Caco-2 (cell line): ENCODE data around the gene MSX1. TPM values are rescaled to one million over a fixed set of nuclear protein-coding genes. Genes with fewer than 3 reads are reported as not detected.

Experiments
- BruUV-seq: library from RNA; stranded (reverse); fragments of 400-500 nt; replicated peaks from 2 replicates; lab custom pipeline; 2021; lab: Mats Ljungman, UMichigan
- CTCF ChIA-PET: fragments of 300-600 bp; sonication (Branson Sonifier 250); formaldehyde crosslinking; loops from one replicate; lab custom pipeline; 2022; ENCODE audit warnings: antibody characterized with exemption; lab: Charles Lee
- POLR2A ChIA-PET: fragments of 300-600 bp; sonication (Branson Sonifier 250); formaldehyde crosslinking; loops from one replicate; lab custom pipeline; 2022; ENCODE audit warnings: antibody characterized with exemption; lab: Charles Lee
- DNase-seq, 2 experiments: peaks; one replicate each; pipeline versions ENCODE4 v3.0.0 to v3.0.0-alpha.2; 2020 to 2022
- H3K27me3 ChIP-seq: replicated peaks from 2 replicates; pipeline ENCODE4 v1.6.0; 2011; ENCODE audit warnings: low read length; ENCODE audit not compliant: control insufficient read depth, insufficient read depth
- H3K36me3 ChIP-seq: 2 replicates; pipeline ENCODE4 v1.5.1; 2011; ENCODE audit warnings: low read length; ENCODE audit not compliant: control insufficient read depth, insufficient read depth
- H3K4me1 ChIP-seq: fragments of 250-450 bp; sonication (Bioruptor Pico); 2 replicates; pipeline ENCODE4 v1.5.1; 2020; ENCODE audit warnings: mild to moderate bottlenecking
- H3K4me3 ChIP-seq: 2 replicates; pipeline ENCODE4 v1.5.1; 2011; ENCODE audit warnings: low read depth, mild to moderate bottlenecking, control low read depth, low read length
- H3K9me3 ChIP-seq: fragments of 250-450 bp; sonication (Bioruptor Pico); 2 replicates; pipeline ENCODE4 v1.5.1; 2020; ENCODE audit warnings: mild to moderate bottlenecking, moderate library complexity
- H3K27ac Mint-ChIP-seq: one replicate; pipeline ENCODE4 v1.8.0; 2022; ENCODE audit warnings: mixed read lengths; ENCODE audit not compliant: unreplicated experiment
- H3K27me3 Mint-ChIP-seq: one replicate; pipeline ENCODE4 v1.8.0; 2022; ENCODE audit warnings: mixed read lengths; ENCODE audit not compliant: insufficient read depth, unreplicated experiment
- H3K36me3 Mint-ChIP-seq: one replicate; pipeline ENCODE4 v1.8.0; 2022; ENCODE audit warnings: mild to moderate bottlenecking, mixed read lengths; ENCODE audit not compliant: insufficient read depth, unreplicated experiment
- H3K4me1 Mint-ChIP-seq: one replicate; pipeline ENCODE4 v1.8.0; 2022; ENCODE audit warnings: low read depth, mixed read lengths; ENCODE audit not compliant: unreplicated experiment
- H3K4me3 Mint-ChIP-seq: one replicate; pipeline ENCODE4 v1.8.0; 2022; ENCODE audit warnings: mild to moderate bottlenecking, moderate library complexity, mixed read lengths; ENCODE audit not compliant: unreplicated experiment
- H3K9me3 Mint-ChIP-seq: one replicate; pipeline ENCODE4 v1.8.0; 2022; ENCODE audit warnings: mixed read lengths; ENCODE audit not compliant: unreplicated experiment
- CTCF ChIP-seq, 2 experiments: fragments of 200-600 bp in 1 of 2; IDR thresholded peaks; 1 replicate in 1 of 2; 2 replicates in 1 of 2; pipeline versions ENCODE4 v1.5.1 to v1.8.0; 2011 to 2022; ENCODE audit warnings: antibody characterized with exemption in 1 of 2, control low read depth in 1 of 2, inconsistent platforms in 1 of 2, low read depth in 1 of 2, low read length in 1 of 2, mild to moderate bottlenecking in 1 of 2, moderate library complexity in 1 of 2; ENCODE audit not compliant: insufficient read depth in 1 of 2, severe bottlenecking in 1 of 2, unreplicated experiment in 1 of 2
- intact Hi-C: fragments of 100-400 bp; cut with micrococcal nuclease; formaldehyde crosslinking; loops from one replicate; pipeline ENCODE4 v1.10.0; 2022; ENCODE audit not compliant: unreplicated experiment
- total RNA-seq: library from RNA; stranded (reverse); gene quantifications from 2 replicates; pipeline ENCODE4 v1.2.3, GENCODE V29; 2022

Gene MSX1
- total RNA-seq, 1 experiment from 2014 or later = 35.1 TPM

- TF ChIP-seq CTCF (IDR thresholded peaks at IDR 0.05; ENCODE audit: insufficient read depth in 1 of 2, low read depth in 1 of 2, low read length in 1 of 2, severe bottlenecking in 1 of 2, unreplicated experiment in 1 of 2) = no peak
- no peaks in the 10 kb centered on the region for H3K9me3 ChIP-seq
- H3K4me3 ChIP-seq = no peak overlapping the region
- no peak overlapping the region for H3K4me3 Mint-ChIP-seq
- no peaks in the 10 kb centered on the region for H3K36me3 ChIP-seq
- BruUV-seq = no TSS peak
- H3K27me3 Mint-ChIP-seq = no peaks in the 10 kb centered on the region
- H3K4me1 ChIP-seq = no peaks in the 10 kb centered on the region
- ChIA-PET POLR2A (no interaction called here), CTCF (no interaction called here)
- no peak for DNase-seq
- no peak overlapping the region for H3K27ac Mint-ChIP-seq
- intact Hi-C loops = no loop called here
- peaks cover 9% of the 10 kb centered on the region for H3K4me1 Mint-ChIP-seq
- H3K36me3 Mint-ChIP-seq = no peaks in the 10 kb centered on the region
- no peaks in the 10 kb centered on the region for H3K9me3 Mint-ChIP-seq
- no peaks in the 10 kb centered on the region for H3K27me3 ChIP-seq
Measured at GRCh38 chr4:4842476-4843441, 16.7 kb upstream of the MSX1 start.

- Mint-ChIP-seq H3K9me3 (no peaks in the 10 kb centered on the region), H3K4me1 (peaks cover 4% of the 10 kb centered on the region), H3K27ac (no peak overlapping the region), H3K4me3 (no peak overlapping the region), H3K27me3 (no peaks in the 10 kb centered on the region), H3K36me3 (no peaks in the 10 kb centered on the region)
- DNase-seq = no peak
- Histone ChIP-seq H3K9me3 (no peaks in the 10 kb centered on the region), H3K4me3 (no peak overlapping the region), H3K36me3 (no peaks in the 10 kb centered on the region), H3K4me1 (no peaks in the 10 kb centered on the region), H3K27me3 (no peaks in the 10 kb centered on the region)
- no peak for TF ChIP-seq CTCF (IDR thresholded peaks at IDR 0.05; ENCODE audit: insufficient read depth in 1 of 2, low read depth in 1 of 2, low read length in 1 of 2, severe bottlenecking in 1 of 2, unreplicated experiment in 1 of 2)
- POLR2A ChIA-PET = no interaction called here
- intact Hi-C loops = no loop called here
- CTCF ChIA-PET = no interaction called here
- BruUV-seq = no TSS peak
Measured at GRCh38 chr4:4843635-4844291, 15.7 kb upstream of the MSX1 start.

GRCh38 chr4:4845027-4845426, 14.4 kb upstream of the MSX1 start:
- Mint-ChIP-seq H3K27me3 (no peaks in the 10 kb centered on the region), H3K4me3 (no peak overlapping the region)
- POLR2A ChIA-PET = no interaction called here

More at GRCh38 chr4:4845027-4845426, 14.4 kb upstream of the MSX1 start:
- Histone ChIP-seq H3K9me3 (no peaks in the 10 kb centered on the region), H3K36me3 (no peaks in the 10 kb centered on the region), H3K4me1 (no peaks in the 10 kb centered on the region), H3K4me3 (no peak overlapping the region), H3K27me3 (no peaks in the 10 kb centered on the region)
- CTCF ChIA-PET = no interaction called here
- H3K27ac Mint-ChIP-seq = no peak overlapping the region
- no TSS peak for BruUV-seq
- intact Hi-C loops = no loop called here
- H3K36me3 Mint-ChIP-seq = no peaks in the 10 kb centered on the region
- no peaks in the 10 kb centered on the region for H3K9me3 Mint-ChIP-seq
- H3K4me1 Mint-ChIP-seq = no peaks in the 10 kb centered on the region
- no peak for TF ChIP-seq CTCF (IDR thresholded peaks at IDR 0.05; ENCODE audit: insufficient read depth in 1 of 2, low read depth in 1 of 2, low read length in 1 of 2, severe bottlenecking in 1 of 2, unreplicated experiment in 1 of 2)
- DNase-seq = no peak
